Mucosa of descending colon (tissue), 3 donors: ENCODE measurements around the gene CST9. TPM values are rescaled to one million over a fixed set of nuclear protein-coding genes. Genes with fewer than 3 reads are reported as not detected.

Experiments
- ATAC-seq: fragments of 200-7000 bp; cut with Tn5 transposase; one replicate; pipeline ENCODE4 v1.9.1; 2020; ENCODE audit warnings: mild to moderate bottlenecking, moderate library complexity
- DNase-seq, 3 donors: peaks; one replicate each; pipeline ENCODE4 v3.0.0-alpha.2; 2020
- H3K36me3 ChIP-seq: fragments of 200-600 bp; one replicate; pipeline ENCODE4 v1.8.0; 2021; ENCODE audit warnings: low read depth, mild to moderate bottlenecking
- H3K4me1 ChIP-seq: fragments of 200-600 bp; one replicate; pipeline ENCODE4 v1.8.0; 2021; ENCODE audit warnings: low read depth, mild to moderate bottlenecking
- H3K4me3 ChIP-seq: fragments of 200-600 bp; one replicate; pipeline ENCODE4 v1.8.0; 2021; ENCODE audit warnings: mild to moderate bottlenecking
- H3K9me3 ChIP-seq: fragments of 200-600 bp; one replicate; pipeline ENCODE4 v1.8.0; 2021; ENCODE audit warnings: mild to moderate bottlenecking
- intact Hi-C, 2 donors: fragments of 100-400 bp; cut with DNase I in 1 of 2; cut with micrococcal nuclease in 1 of 2; formaldehyde crosslinking; loops; one replicate each; pipeline versions ENCODE4 v1.11.0 to v1.11.1; 2022; cut with DNase I, micrococcal nuclease
- total RNA-seq, 3 donors: library from RNA; stranded (reverse); fragmentation: NEBNext Ultra II Directional in 2 of 3; extraction: Animal tissue kit (Norgen Biotek cat#: 25700) in 2 of 3; gene quantifications; one replicate each; pipeline versions ENCODE4 v1.2.1 to v1.2.4, GENCODE V29; 2021 to 2023
- TF ChIP-seq, protein P1 (sequence below): fragments of 200-600 bp; IDR thresholded peaks from one replicate; pipeline ENCODE4 v1.8.0; 2022; ENCODE audit warnings: antibody characterized with exemption, mild to moderate bottlenecking
- donor health status: DM: no; HTN: no; CAD: no; lungs with moderate emphysema.
- donor health status: DM: no; HTN: no; CAD: no.
- donor health status: DM: no; HTN: yes; CAD: no.

The CST9 gene
- total RNA-seq, 3 donors from 2014 or later = not detected

DNA sequence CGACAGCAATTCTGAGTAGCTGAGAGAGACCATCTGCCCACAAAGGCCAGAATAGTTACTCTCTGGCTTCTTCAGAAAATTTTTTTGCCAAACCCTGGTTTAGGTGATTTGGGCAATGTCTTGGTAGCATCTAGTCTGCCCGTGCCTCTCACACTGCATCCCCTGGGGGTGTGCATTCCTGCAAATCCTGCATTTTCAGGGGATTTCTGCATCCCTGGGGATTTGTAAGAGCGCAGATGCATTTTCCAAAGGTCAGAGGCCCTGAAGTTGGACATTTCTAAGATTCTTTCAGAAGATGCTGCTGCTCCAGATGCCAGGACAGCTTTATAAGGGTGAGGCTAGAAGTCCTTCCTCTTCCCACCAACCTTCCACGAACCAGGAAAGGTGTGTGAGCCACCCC lies 4.0 kb downstream of the CST9 start:
- H3K4me1 ChIP-seq = no peaks in the 10 kb centered on the region
- intact Hi-C loops = loop anchor here in 1 of 2 donors (10.0 kb wide), 1 partner anchor 157 kb away; no protein-coding TSS in a partner anchor
- ATAC-seq = no peak
- H3K36me3 ChIP-seq = no peaks in the 10 kb centered on the region
- no peak for DNase-seq
- no peak overlapping the region for H3K4me3 ChIP-seq
- TF ChIP-seq, protein P1, sequence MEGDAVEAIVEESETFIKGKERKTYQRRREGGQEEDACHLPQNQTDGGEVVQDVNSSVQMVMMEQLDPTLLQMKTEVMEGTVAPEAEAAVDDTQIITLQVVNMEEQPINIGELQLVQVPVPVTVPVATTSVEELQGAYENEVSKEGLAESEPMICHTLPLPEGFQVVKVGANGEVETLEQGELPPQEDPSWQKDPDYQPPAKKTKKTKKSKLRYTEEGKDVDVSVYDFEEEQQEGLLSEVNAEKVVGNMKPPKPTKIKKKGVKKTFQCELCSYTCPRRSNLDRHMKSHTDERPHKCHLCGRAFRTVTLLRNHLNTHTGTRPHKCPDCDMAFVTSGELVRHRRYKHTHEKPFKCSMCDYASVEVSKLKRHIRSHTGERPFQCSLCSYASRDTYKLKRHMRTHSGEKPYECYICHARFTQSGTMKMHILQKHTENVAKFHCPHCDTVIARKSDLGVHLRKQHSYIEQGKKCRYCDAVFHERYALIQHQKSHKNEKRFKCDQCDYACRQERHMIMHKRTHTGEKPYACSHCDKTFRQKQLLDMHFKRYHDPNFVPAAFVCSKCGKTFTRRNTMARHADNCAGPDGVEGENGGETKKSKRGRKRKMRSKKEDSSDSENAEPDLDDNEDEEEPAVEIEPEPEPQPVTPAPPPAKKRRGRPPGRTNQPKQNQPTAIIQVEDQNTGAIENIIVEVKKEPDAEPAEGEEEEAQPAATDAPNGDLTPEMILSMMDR = no peak
- no peaks in the 10 kb centered on the region for H3K9me3 ChIP-seq

DNA sequence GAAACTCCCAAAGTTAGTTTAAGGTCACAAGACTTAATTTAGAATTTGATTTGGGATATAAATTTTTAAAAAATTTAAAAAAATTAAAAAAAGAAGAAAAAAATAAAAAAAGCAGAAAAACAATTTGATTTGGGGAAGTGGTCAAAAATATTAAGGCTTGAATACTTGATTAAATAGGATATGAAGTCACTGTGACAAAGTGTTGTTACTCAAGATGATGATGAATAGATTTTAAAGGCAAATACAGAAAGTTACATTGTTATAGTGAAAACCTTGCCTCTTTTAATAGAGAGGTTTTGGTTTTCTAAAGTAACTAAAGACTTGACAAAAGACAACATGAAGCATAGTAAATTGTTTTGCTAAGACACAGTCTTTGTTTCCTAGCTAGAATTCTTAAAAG lies 7.2 kb downstream of the CST9 start:
- DNase-seq (no peak), ATAC-seq (no peak)
- no peaks in the 10 kb centered on the region for H3K4me1 ChIP-seq
- TF ChIP-seq, protein P1 = no peak
- no peaks in the 10 kb centered on the region for H3K36me3 ChIP-seq
- intact Hi-C loops = no loop called here
- H3K9me3 ChIP-seq = no peaks in the 10 kb centered on the region
- H3K4me3 ChIP-seq = no peak overlapping the region

DNA sequence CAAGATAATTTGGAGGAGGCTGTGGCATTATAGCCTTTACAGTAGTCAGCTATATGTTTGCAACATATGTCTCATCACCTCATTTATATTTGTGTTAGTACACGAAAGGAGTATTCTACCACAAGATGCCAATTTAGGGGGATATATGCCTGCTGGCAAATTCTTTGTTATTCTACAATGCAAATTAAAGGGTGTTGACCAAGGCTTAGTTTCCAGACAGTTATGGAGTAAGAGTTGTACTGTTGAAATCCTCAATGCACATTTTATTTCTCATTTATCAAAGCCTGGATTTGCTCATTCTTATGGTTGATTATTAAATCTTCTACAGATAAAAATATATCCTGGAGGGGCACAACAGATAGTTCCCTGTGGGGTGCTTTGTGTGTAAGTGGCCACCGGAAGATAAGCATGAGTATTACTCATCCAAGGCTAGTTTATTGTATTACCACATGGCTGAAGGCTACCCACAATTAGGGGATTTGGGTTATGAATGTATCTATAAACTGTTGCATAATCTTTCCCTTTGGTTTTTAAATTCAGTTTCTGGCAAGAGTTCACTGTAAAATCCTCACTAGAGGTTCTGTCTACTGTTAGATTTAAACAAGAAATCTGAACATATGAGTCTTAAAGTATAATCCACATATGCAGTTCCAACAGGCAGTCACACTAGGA lies 9.0 kb downstream of the CST9 start:
- H3K9me3 ChIP-seq = no peaks in the 10 kb centered on the region
- intact Hi-C loops = no loop called here
- H3K4me3 ChIP-seq = no peak overlapping the region
- no peaks in the 10 kb centered on the region for H3K4me1 ChIP-seq
- no peak for DNase-seq
- ATAC-seq = no peak
- H3K36me3 ChIP-seq = no peaks in the 10 kb centered on the region
- TF ChIP-seq, protein P1 = no peak

DNA sequence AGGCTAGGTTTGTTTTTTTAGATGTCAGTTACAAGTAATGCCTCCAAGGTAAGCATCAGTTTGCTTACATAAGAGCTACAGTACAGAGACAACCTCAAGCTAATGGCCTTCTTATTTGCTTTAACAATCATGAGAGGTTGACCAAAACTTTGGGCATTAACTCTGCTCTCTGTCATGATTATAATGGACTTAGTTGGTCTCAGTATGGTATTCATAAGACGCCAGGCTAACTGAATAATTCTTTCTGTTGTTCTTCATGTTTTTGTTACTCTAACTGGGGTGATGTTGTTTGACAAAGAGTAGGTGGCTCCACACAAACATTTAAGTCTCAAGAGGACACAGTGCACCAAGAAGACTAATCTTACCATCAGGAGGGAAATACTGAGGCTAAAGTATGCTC lies 9.8 kb downstream of the CST9 start:
- DNase-seq (no peak), ATAC-seq (no peak)
- no peaks in the 10 kb centered on the region for H3K36me3 ChIP-seq
- H3K4me1 ChIP-seq = no peaks in the 10 kb centered on the region
- intact Hi-C loops = no loop called here
- TF ChIP-seq, protein P1 = no peak
- H3K4me3 ChIP-seq = no peak overlapping the region
- H3K9me3 ChIP-seq = no peaks in the 10 kb centered on the region

DNA sequence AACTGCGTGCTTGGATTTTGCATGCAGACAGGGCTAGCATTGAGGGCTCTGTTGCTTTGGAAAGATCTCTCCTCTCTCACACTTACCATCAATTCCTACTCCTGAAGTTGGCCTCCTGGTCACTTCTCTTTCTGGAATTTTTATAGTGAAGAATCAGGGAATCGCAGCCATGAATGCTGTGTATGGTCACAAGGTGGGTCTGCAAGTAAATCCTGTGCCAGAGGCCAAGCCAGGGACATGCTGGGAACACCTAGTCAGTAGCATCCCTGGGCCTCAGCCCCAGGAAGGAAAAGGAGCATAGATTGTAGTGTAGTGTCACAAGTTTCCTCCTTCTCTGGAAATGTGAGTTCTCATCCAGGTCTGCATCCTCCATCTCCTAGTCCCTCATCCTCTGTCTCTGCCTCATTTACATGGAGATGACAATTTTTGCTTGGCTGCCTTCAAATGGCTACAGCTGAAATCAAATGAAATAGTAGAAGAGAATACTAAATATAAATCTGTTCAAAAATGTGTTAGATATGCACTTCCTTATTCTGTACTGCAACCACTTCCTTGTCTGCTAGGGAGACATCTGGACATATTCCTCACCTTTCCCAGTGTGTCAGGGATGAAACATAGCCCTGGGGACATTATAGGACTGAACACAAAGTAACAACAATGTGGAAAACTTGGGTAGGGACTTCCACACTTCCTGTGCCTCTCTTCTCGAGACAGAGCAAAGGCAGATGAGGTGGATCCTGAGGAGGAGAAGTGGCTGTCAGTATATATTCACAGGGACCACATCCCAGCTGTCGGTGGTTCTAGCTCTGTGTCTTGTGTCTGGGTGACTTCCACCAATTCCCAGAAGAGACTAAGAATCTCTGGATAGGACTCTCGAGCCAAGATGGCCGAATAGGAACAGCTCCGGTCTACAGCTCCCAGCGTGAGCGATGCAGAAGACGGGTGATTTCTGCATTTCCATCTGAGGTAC lies 17.0 kb downstream of the CST9 start:
- H3K9me3 ChIP-seq = no peaks in the 10 kb centered on the region
- TF ChIP-seq, protein P1 = no peak

More for the DNA sequence above, 17.0 kb downstream of the CST9 start:
- Histone ChIP-seq H3K36me3 (no peaks in the 10 kb centered on the region), H3K4me1 (no peaks in the 10 kb centered on the region), H3K4me3 (no peak overlapping the region)
- intact Hi-C loops = no loop called here
- DNase-seq (no peak), ATAC-seq (no peak)
